CD4-positive, alpha-beta T cell (primary cell): Measurements from ENCODE around the gene CDC37L1. TPM values are rescaled to one million over a fixed set of nuclear protein-coding genes. Genes with fewer than 3 reads are reported as not detected.

ENCODE experiments used
- ATAC-seq: fragments of 200-7000 bp; cut with Tn5 transposase; one replicate; pipeline ENCODE4 v1.10.0; 2022; ENCODE audit warnings: mild to moderate bottlenecking; ENCODE audit not compliant: poor library complexity
- CTCF ChIA-PET: fragments of 350-600 bp; sonication (Branson Sonifier 250); formaldehyde crosslinking; loops from one replicate; lab custom pipeline; 2021; ENCODE audit warnings: antibody characterized with exemption, inconsistent platforms; lab: Charles Lee
- POLR2A ChIA-PET: fragments of 350-600 bp; sonication (Branson Sonifier 250); formaldehyde crosslinking; loops from one replicate; lab custom pipeline; 2021; ENCODE audit warnings: antibody characterized with exemption, inconsistent platforms; lab: Charles Lee
- DNase-seq, 14 experiments: peaks; one replicate each; pipeline ENCODE4 v3.0.0-alpha.2; 2013 to 2020; ENCODE audit warnings: mixed read lengths in 2 of 14
- H3K27ac ChIP-seq, 2 donors: one replicate each; pipeline versions ENCODE4 v1.5.1 to v1.7.0; 2013; ENCODE audit warnings: low read length in 2 of 2, low read depth in 1 of 2, mild to moderate bottlenecking in 1 of 2
- H3K27me3 ChIP-seq, 2 experiments: 1 replicate in 1 of 2; 2 replicates in 1 of 2; pipeline versions ENCODE4 v1.6.1 to v1.7.0; 2013; ENCODE audit warnings: low read length in 2 of 2, control low read depth in 1 of 2, mild to moderate bottlenecking in 1 of 2, moderate library complexity in 1 of 2; ENCODE audit not compliant: insufficient read depth in 2 of 2, control insufficient read depth in 1 of 2
- H3K36me3 ChIP-seq: one replicate; pipeline ENCODE4 v1.6.1; 2013; ENCODE audit warnings: low read length, control low read depth; ENCODE audit not compliant: insufficient read depth
- H3K4me1 ChIP-seq: one replicate; pipeline ENCODE4 v1.6.1; 2013; ENCODE audit warnings: low read length, control low read depth; ENCODE audit not compliant: insufficient read depth
- H3K4me3 ChIP-seq: one replicate; pipeline ENCODE4 v1.5.1; 2013; ENCODE audit warnings: mild to moderate bottlenecking, low read length, moderate library complexity
- H3K9me3 ChIP-seq, 2 experiments: 1 replicate in 1 of 2; 2 replicates in 1 of 2; pipeline versions ENCODE4 v1.6.1 to v1.7.0; 2013; ENCODE audit warnings: low read length in 2 of 2, mild to moderate bottlenecking in 2 of 2, control low read depth in 1 of 2, moderate library complexity in 1 of 2; ENCODE audit not compliant: control insufficient read depth in 1 of 2, insufficient read depth in 1 of 2
- H3K27ac Mint-ChIP-seq: one replicate; pipeline ENCODE4 v1.8.0; 2020; ENCODE audit warnings: mixed read lengths
- H3K27me3 Mint-ChIP-seq: one replicate; pipeline ENCODE4 v1.8.0; 2021; ENCODE audit warnings: mixed read lengths
- H3K36me3 Mint-ChIP-seq: one replicate; pipeline ENCODE4 v1.8.0; 2021; ENCODE audit warnings: low read depth, mixed read lengths
- H3K4me1 Mint-ChIP-seq: one replicate; pipeline ENCODE4 v1.8.0; 2021; ENCODE audit warnings: low read depth, mixed read lengths
- H3K4me3 Mint-ChIP-seq: one replicate; pipeline ENCODE4 v1.8.0; 2020; ENCODE audit warnings: mild to moderate bottlenecking, mixed read lengths
- H3K9me3 Mint-ChIP-seq: one replicate; pipeline ENCODE4 v1.8.0; 2020; ENCODE audit warnings: mixed read lengths
- intact Hi-C, 2 experiments: fragments of 100-400 bp; cut with DNase I in 1 of 2; cut with micrococcal nuclease in 1 of 2; formaldehyde crosslinking; loops; one replicate each; pipeline versions ENCODE4 v1.15.1 to v1.9.0; 2023 to 2025; cut with DNase I, micrococcal nuclease
- total RNA-seq, 174 experiments: library from RNA in 2 of 174; stranded (reverse) in 2 of 174; gene quantifications; one replicate each; pipeline ENCODE4 v1.2.3 and lab custom pipeline; 2021 to 2026
- TF ChIP-seq, protein P1 (sequence below): fragments of 200-600 bp; IDR thresholded peaks from one replicate; pipeline ENCODE4 v1.8.0; 2022; ENCODE audit warnings: antibody characterized with exemption, mild to moderate bottlenecking

CDC37L1 gene
- total RNA-seq, 2 experiments from 2014 or later: 49.1 to 53.4 TPM

DNA sequence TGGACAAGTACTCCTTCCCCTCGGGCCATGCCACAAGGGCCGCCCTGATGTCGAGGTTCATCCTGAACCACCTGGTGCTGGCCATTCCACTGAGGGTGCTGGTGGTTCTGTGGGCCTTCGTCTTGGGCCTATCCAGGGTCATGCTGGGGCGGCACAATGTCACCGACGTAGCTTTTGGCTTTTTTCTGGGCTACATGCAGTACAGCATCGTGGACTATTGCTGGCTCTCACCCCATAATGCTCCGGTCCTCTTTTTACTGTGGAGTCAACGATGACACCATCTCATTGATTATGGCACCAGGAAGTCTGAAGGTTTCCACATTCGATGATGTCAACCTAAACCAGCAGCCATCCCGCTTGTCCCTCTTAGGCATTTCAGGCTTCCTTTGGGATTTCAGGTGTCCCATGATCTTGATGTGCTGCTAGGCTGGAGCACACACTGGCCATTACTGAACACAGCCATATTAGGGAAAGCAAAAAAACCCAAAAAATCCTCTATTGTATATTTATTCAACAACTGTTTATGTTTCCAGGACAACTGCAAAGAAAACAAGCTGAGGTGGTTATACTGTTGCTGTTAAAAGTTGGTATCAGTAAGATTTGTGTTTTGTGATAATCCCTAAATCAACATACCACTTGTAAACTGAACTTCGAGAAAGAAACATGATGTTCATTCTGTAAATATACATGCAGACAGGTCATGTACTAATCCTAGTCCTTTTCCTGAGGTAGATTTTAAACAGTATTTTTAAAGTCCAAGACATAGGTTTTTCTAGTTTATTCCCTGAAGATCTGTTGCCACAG lies 16.2 kb upstream of the CDC37L1 start:
- no peaks in the 10 kb centered on the region for H3K9me3 ChIP-seq
- peak overlapping the region; percentile 47 to 72 for H3K27ac ChIP-seq
- Mint-ChIP-seq H3K36me3 (peaks cover 5% of the 10 kb centered on the region), H3K9me3 (no peaks in the 10 kb centered on the region), H3K4me3 (peak overlapping the region; percentile 97), H3K27me3 (no peaks in the 10 kb centered on the region), H3K27ac (peak overlapping the region; percentile 88), H3K4me1 (peaks cover 67% of the 10 kb centered on the region)
- peak in 5 of 14 experiments; percentile 11 to 66 (median 36) for DNase-seq
- H3K4me3 ChIP-seq: peak overlapping the region; percentile 81
- CTCF ChIA-PET: interaction anchor here (0.9 to 3.9 kb wide), 6 partner anchors 16 to 86 kb away, joined by 3 to 22 read pairs (median 4); partner anchors contain the start of gene CDC37L1
- intact Hi-C loops: loop anchor here (1.0 to 10.0 kb wide), 6 partner anchors 16 to 1138 kb away; partner anchors contain the start of genes AK3 (in 2 of the 2), CDC37L1 (in 2 of the 2), RCL1 (in 2 of the 2) and RFX3 (in 1 of the 2)
- H3K36me3 ChIP-seq: no peaks in the 10 kb centered on the region
- TF ChIP-seq, protein P1, sequence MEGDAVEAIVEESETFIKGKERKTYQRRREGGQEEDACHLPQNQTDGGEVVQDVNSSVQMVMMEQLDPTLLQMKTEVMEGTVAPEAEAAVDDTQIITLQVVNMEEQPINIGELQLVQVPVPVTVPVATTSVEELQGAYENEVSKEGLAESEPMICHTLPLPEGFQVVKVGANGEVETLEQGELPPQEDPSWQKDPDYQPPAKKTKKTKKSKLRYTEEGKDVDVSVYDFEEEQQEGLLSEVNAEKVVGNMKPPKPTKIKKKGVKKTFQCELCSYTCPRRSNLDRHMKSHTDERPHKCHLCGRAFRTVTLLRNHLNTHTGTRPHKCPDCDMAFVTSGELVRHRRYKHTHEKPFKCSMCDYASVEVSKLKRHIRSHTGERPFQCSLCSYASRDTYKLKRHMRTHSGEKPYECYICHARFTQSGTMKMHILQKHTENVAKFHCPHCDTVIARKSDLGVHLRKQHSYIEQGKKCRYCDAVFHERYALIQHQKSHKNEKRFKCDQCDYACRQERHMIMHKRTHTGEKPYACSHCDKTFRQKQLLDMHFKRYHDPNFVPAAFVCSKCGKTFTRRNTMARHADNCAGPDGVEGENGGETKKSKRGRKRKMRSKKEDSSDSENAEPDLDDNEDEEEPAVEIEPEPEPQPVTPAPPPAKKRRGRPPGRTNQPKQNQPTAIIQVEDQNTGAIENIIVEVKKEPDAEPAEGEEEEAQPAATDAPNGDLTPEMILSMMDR: no peak
- ATAC-seq: peak; percentile 13
- no peaks in the 10 kb centered on the region for H3K27me3 ChIP-seq
- H3K4me1 ChIP-seq: peaks cover 51% of the 10 kb centered on the region
- POLR2A ChIA-PET: interaction anchor here (0.7 to 5.5 kb wide), 6 partner anchors 14 to 526 kb away, joined by 3 to 95 read pairs (median 6); partner anchors contain the start of gene CDC37L1

DNA sequence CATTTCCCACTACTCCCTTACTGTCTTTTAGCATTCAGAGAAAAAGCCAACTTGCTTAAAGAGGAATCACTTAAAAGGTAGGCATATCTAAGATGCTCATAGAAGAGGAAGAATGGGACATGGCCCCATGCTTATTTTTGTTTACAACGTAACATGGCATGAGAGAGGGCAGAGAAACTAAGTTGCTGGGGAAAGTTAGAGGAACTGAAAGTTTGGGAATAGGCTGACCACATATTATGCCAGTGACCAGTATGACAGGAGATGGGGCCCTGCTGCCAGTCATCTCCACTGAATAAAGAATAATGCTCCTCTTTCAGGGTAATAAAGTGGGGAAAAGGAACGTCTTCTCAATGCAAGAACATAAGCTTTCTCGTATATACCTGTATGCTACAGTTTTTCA lies 15.4 kb upstream of the CDC37L1 start:
- ChIA-PET CTCF (interaction anchor here (1.6 to 3.9 kb wide), 2 partner anchors 15 to 21 kb away, joined by 3 to 22 read pairs; partner anchors contain the start of gene CDC37L1), POLR2A (interaction anchor here (1.9 to 5.5 kb wide), 5 partner anchors 13 to 77 kb away, joined by 7 to 95 read pairs (median 17); partner anchors contain the start of genes AK3 and CDC37L1)
- Mint-ChIP-seq H3K27ac (peak overlapping the region; percentile 88), H3K36me3 (peaks cover 5% of the 10 kb centered on the region), H3K9me3 (no peaks in the 10 kb centered on the region), H3K27me3 (no peaks in the 10 kb centered on the region), H3K4me3 (peak overlapping the region; percentile 97), H3K4me1 (peaks cover 74% of the 10 kb centered on the region)
- intact Hi-C loops: loop anchor here (1.0 to 10.0 kb wide), 6 partner anchors 15 to 1139 kb away; partner anchors contain the start of genes AK3 (in 2 of the 2), RCL1 (in 2 of the 2), CDC37L1 (in 1 of the 2) and RFX3 (in 1 of the 2)
- no peak for ATAC-seq
- Histone ChIP-seq H3K4me1 (peaks cover 57% of the 10 kb centered on the region), H3K9me3 (no peaks in the 10 kb centered on the region), H3K36me3 (no peaks in the 10 kb centered on the region), H3K27me3 (no peaks in the 10 kb centered on the region), H3K27ac (peak overlapping the region in 1 of 2 donors; percentile 47), H3K4me3 (peak overlapping the region; percentile 81)
- TF ChIP-seq, protein P1: no peak
- no peak for DNase-seq

DNA sequence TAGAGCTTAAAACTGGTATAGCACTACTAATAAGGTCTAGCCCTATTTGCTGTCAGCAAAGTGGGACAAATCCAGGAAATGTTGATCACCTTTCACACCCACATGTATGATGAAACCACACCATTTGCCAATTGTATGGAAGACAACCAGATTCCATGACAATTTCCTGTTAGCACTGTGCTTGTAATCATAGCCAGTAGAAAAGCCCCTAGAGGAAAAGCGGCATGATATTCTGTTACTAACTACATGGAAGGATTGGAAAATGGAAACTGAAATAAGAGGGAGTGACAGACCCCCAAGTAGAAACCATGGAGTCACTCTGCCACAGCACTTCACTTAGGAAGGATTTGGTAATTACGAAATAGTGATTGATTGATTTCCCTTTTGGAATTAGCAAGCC lies 14.0 kb upstream of the CDC37L1 start:
- ATAC-seq (no peak), DNase-seq (no peak)
- H3K27ac Mint-ChIP-seq: peak overlapping the region; percentile 88
- H3K27ac ChIP-seq: no peak overlapping the region
- H3K9me3 Mint-ChIP-seq: no peaks in the 10 kb centered on the region
- no peak overlapping the region for H3K4me3 ChIP-seq
- H3K27me3 Mint-ChIP-seq: no peaks in the 10 kb centered on the region
- H3K4me1 Mint-ChIP-seq: peaks cover 75% of the 10 kb centered on the region
- H3K4me3 Mint-ChIP-seq: peak overlapping the region; percentile 97
- peaks cover 57% of the 10 kb centered on the region for H3K4me1 ChIP-seq
- TF ChIP-seq, protein P1: no peak
- no peaks in the 10 kb centered on the region for H3K36me3 ChIP-seq
- no peaks in the 10 kb centered on the region for H3K27me3 ChIP-seq
- ChIA-PET CTCF (interaction anchor here (0.9 to 3.9 kb wide), 5 partner anchors 14 to 85 kb away, joined by 3 to 22 read pairs (median 3); partner anchors contain the start of gene CDC37L1), POLR2A (interaction anchor here (0.7 to 5.5 kb wide), 16 partner anchors 12 to 1139 kb away, joined by 3 to 95 read pairs (median 6); partner anchors contain the start of genes AK3, CD274, CDC37L1 and JAK2)
- peaks cover 5% of the 10 kb centered on the region for H3K36me3 Mint-ChIP-seq
- no peaks in the 10 kb centered on the region for H3K9me3 ChIP-seq
- intact Hi-C loops: loop anchor here in 1 of 2 experiments (10.0 kb wide), 1 partner anchor 1141 kb away; the partner anchor contains the start of gene RFX3
